HG02610 (cell line): Measurements from ENCODE around the gene TIGD1.

Source experiments
- ATAC-seq: cut with Tn5 transposase; IDR thresholded peaks from one replicate; pipeline ENCODE4 v1.9.1; 2021; ENCODE audit warnings: mild to moderate bottlenecking, moderate library complexity; ENCODE audit not compliant: unreplicated experiment

TIGD1 gene

DNA sequence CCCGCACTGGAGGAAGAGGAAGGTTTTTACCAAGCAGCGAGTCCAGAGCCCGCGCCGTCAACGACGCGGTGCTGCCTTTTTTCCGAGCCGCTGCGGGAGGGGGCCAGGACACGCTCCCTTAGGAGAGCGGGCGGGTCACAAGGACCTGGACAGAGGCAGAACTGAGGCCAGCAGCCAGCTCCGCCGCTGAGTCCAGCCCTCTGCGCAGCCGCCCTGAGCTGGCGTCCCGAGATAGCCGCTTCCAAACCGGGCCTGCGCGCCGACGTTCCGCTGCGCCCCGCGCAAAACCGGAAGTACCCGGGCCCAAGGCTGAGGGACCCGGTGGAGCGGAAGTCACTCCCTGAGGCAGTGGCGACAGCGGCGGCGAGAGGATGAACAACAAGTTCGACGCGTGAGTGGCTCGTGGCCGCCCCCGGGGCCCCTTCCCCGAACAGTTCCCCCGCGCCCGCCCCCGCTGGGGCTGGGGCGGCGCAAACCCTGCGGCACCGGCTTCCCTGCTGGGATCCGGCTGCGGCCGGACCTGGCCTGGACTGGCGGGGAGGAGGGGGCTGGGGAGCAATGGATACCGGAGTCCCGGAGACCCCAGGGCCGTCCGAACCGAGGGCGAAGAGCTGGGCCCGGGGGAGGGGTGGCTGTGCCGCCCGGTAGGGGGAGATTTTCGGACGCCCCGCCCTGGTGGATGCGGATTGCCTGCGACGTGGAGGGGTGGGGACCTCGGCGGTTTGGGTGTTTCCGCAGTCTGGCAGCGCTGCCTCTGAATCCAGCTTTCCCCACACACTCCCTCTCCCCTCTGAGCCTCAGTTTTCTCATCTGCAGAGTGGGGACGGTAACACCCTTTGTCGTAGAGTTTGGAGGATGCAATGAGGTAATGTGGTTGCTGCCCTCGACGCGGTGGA, at the start of gene TIGD1, which contains the start of gene EIF4E2:
TIGD1 (minus strand) TSS at position 204 of the 896 bp plus-strand sequence. CDS start 675 bp downstream, outside the sequence.
EIF4E2 (plus strand) TSS at position 336 of the 896 bp plus-strand sequence; CDS start at position 372, 36 bp downstream.
- peak; percentile 92 for ATAC-seq

DNA sequence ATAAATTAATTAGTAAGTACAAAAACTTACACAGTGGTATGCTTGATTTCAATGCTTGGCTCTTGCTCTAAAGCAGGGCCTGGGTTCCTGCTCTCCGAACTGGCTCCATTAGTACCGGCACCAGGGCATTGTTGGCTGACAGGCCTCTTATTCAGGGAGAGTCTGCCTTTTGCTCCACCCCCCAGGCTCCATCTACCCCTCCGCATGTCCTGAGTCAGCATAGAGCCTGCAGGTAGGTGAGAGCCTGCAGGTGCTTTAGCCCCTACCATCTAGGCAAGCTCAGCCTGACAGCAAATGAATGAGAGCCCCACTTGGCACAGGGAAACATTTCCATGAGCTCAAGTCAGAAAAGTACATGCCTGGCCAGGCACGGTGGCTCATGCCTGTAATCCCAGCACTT, 47.9 kb upstream of the TIGD1 start:
- ATAC-seq, result no peak

DNA sequence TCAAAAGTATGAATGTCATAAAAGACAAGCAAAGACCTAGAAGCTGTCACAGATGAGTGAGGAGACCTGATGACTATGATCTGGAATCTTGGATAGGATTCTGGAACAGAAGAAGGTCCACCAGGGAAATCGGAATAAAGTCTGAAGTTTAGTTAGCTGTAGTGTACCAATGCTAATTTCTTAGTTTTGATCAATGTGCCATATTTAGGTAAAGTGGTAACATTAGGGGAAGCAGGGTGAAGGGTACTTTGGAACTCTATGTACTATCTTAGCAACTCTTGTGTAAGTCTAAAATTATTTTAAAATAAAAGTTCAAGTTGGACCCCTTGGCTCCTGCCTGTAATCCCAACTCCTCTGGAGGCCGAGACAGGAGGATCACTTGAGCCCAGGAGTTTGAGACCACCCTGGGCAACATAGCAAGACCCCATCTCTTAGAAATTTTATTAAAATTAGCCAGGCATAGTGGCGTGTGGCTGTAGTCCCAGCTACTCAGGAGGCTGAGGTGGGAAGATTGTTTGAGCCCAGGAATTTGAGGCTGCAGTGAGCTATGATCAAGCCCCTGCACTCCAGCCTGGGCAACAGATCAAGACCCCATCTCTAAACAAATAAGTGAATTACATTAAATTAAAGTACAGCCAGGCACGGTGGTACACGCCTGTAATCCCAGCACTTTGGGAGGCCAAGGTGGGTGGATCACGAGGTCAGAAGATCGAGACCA, 47.2 kb upstream of the TIGD1 start:
- no peak for ATAC-seq

DNA sequence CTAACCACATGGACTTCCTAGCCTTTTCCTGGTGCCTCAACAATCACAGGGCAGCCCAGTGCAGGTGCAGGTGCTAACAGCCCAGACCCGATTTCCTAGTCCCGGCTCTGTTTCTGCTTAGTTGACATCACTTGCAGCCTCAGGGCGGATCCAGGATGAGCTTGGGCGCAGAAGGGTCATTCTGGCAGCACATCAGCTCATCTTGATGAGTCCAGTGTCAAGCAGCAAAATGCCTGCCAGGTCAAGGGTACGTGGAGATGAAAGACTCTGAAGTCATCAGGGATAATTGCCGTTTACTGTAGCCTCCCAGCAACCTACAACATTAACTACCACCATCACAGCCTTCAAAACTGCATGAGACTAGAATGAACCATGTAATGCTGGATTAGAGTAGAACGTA, 43.6 kb upstream of the TIGD1 start:
- ATAC-seq, result no peak

DNA sequence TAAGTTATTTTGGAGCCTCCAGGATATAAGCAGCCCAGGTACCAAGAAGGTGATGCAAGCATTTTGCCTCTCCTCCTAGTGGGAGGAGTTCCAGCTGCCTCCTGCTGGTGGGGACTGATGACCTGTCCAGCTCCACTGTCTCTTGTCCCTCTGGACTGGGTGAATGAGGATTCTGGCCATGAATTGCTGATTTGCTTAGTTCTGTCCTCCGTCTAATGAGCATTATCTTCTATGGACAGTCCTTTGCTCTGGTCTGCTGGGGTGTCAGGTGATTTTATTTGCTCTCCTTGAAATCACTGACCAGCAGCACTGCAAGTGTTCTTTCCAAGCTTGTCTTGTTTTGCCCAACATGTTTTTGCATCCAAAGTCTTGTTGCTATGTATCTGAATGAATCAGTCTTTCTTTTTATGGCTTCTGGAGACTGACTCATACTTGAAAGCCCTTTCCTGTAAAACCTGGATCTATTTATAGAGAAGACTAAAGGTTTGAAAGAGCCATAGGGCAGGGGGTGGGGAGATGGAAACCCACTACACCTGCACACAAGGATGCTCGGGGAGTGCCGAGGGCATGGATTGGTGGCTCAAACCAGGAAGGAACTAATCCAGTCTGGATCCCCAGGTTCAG, 42.5 kb upstream of the TIGD1 start:
- ATAC-seq, result no peak

DNA sequence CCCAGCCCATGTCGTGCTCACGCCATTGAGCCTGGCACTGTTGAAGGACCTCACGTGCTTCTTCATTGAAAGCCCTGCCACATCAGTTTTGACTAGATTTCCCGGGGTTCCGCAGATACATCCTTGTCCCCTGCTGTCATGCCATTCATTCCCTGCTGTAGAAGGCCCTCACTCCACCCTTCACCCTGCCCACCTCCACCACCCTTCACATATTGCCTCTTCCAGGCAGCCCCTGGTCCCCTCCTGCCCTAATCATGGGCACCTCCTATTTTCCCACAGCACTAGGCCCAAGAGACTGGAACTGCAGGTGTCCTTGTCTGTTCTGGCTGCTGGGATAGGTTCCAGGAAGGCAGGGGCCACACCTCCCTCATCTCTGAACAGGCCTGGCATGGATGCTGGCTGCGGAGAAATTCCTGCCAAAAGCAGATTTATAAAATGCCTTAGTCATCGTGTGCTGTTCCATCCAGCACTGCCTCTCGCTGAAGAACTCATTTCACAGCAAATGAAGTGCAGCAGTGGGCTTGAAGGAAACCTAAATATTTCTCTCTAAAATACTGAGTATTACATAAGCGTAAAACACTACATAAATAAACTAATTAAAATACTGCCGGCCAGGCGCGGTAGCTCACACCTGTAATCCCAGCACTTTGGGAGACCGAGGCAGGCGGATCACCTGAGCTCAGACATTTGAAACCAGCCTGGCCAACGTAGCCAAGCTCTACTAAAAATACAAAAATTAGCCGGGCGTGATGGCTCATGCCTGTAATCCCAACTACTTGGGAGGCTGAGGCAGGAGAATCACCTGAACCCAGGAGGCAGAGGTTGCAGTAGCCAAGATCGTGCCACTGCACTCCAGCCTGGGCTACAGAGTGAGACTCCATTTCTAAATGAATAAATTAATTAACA, 38.6 kb upstream of the TIGD1 start:
- ATAC-seq, result no peak

DNA sequence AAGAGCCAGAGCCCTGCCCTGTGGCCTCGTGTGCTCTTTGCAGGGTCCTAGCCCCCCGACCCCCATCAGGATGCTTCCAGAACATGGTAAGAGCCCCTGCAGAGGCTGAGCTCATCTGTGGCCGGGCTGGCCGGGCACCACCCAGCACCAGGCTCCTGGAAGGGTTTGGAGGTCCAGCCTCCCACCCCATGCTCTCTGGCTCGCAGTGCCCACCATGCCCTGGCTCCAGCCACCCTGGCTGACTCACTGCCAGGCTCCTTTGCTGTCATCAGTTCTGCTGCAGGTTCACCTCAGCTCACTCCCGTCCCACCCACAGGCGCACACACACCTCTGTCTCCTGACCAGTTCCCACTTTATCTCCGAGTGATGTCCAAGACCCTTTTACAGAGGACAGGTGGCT, 37.7 kb upstream of the TIGD1 start:
- ATAC-seq, result no peak

GRCh38 chr2:232587512-232587911, 37.2 kb upstream of the TIGD1 start:
- no peak for ATAC-seq

GRCh38 chr2:232586943-232587505, 36.7 kb upstream of the TIGD1 start:
- no peak for ATAC-seq

GRCh38 chr2:232584238-232584637, 33.9 kb upstream of the TIGD1 start:
- ATAC-seq, result no peak

- no peak for ATAC-seq
Measured at GRCh38 chr2:232581725-232582124, 31.4 kb upstream of the TIGD1 start.

DNA sequence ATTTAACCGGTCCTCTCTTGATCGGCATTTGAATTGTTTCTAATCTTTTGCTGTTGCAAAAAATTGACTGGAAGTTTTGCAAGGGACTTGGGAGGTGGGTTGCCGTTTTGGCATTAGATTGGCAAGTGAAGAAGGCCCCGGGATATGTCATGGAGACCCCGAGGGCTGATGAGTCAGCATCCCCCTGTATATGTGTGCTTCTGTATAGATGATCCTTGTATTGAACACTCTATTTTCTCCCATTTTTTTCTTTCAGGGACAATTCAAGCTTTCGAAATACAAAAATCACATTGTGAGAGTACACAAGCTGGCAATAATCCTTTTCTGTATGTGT, 30.3 kb upstream of the TIGD1 start:
- ATAC-seq, result no peak

- no peak for ATAC-seq
Measured at GRCh38 chr2:232578626-232579025, 28.3 kb upstream of the TIGD1 start.

DNA sequence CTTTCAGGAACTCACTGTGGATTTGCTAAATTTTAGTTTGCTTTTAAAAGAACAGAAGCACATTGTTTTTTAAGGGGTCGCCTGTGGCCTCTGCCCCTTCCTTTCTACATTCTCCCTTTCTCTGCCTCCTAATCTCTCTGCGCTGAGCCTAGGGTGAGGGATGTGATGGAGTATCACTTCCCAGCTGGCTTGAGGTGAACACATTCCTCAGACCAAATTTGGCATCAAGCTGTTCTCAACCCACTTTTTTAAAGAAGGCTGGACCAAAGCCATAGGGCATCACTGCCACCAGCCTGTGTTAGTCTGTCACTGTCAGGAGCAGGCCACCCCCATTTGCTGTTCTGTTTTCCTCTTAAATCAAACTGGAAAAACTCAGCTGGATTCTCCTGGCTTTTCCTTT, 27.5 kb upstream of the TIGD1 start:
- ATAC-seq, result no peak

DNA sequence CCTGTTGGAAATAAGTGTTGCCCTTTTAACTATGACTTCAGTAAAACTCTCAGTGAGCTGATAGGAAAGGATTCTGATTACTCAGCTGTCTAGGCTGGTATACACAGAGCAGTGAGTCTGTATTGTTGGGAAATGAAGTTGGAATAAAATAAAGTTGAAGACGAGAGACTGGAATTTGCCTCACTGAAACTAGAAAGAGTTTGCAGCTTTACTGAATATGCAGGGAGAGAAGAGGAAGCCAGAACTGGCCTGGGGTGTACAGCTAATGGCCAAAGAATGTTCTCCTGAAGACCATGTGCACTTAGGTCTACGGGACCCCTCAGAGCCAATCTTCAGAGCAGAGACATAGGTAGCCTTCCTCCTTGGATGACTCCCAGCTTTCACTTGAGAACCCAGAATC, 26.6 kb upstream of the TIGD1 start:
- ATAC-seq, result no peak

DNA sequence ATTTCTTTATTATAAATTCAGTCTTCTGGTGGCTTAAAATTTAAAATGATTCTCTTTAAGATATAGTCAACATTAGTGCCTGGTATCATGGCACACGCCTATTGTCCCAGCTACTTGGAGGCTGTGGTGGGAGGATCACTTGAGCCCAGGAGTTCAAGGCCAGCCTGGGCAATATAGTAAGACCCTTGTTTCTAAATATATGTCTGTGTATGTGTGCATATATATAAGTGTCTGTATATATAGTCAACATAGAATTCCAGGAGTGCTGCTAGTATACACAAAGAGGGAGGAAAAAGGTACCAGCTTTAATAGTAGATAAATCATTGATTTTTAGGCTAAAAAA, 25.0 kb upstream of the TIGD1 start:
- no peak for ATAC-seq

DNA sequence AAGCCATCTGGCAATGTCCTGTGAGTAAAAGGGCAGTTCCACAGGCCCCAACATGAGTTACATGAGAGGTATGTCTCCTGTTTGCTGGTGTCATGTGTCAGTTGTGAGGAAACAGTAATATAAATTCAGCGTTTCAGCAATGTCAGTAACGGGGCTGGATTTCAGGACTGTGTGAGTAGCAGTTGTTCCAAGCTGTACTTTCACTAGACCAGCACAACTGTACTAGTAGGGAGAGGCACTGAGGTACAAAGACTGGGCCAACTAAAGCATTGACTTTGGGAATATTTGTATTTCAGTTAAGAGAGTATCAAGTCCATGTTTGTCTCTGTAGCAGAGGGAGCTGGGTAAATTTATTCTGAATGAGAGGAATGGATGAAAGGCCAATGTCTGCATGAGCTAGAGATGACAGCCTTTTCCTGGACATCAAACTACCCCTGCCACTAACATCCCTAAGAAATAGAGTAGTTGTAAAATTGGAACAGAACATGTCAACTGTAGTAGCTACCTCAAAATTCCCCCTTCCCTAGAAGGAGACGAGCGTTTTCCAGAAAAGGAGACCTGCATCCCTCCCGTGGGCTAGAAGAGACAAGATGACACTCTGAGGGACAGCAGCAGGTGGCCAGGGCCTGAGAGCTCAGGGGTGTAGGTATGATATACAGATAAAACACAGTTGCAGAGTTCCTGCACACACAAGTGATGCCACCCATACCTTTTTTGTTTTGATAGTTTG, 24.5 kb upstream of the TIGD1 start:
- no peak for ATAC-seq

DNA sequence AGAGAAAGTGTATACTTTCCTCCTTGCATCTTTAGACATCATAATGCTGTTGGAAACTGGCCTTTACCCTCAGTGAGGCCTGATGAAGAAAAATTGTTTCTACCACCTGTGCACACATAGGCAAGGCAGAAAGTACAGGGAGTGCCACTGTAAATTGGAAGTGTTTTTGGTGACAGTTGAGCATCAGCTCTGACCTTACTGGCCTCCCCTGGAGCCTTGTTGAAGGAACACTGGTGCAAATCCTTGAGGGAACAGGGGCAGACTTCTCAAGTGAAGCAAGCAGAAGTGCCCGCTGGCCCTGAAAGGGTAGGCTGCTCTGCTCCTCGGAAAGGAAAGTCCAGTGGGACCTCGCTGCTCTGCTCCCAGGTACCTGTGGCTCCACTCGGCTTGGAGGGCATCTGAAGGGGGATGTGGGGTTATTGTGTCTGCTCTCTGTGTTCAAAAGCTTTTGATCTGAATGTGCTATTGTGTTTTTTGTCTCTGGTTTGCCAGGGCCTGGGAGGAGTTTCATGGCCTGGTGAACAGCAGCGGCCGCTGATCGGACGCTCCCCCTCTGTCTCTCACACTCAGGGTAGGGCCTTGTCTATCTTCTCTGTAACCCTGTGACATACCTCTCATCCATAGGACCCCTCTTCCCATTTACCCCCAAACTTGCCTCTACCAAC, 23.5 kb upstream of the TIGD1 start:
- no peak for ATAC-seq

DNA sequence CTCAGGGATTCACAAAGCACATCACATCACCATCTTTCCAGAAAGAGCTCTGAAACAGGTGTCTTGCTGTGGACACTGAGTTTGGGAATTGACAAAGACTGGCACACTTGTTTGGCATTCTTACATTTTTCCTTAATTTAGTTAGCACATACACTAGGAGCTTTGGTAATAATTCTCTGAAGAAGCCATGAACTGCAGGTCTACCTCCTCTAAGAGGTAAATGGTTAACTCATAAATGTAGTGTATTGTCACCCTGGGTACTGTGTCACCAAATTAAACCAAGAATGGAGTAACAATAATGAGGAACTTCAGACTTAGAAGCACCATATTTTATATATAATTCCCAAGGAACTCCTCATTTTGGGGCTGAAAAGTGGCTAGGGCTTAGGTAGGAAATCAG, 22.7 kb upstream of the TIGD1 start:
- ATAC-seq, result no peak
